ENCODE results near the gene BACE1. TPM values are rescaled to one million over a fixed set of nuclear protein-coding genes. Genes with fewer than 3 reads are reported as not detected.

BACE1 gene
- total RNA-seq, 1 donor: 31.5 TPM

DNA sequence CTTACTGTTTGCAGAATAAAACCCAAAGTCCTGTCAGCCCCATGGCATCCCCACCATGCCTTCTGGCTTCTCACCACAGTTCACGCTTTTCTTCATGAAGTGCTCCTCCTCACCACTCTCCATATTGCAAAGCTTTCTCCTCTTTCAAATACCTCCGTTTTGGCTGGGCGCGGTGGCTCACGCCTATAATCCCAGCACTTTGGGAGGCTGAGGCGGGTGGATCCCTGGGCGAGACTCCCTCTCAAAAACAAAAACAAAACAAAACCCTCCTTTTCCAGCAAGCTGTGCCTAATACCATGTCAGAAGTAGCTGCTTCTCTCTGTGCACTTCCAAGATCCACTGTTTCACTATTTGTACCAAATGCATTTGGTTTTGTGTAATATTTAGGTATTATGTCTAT lies 6.7 kb downstream of the BACE1 start:
- H3K4me3 ChIP-seq (ENCODE audit: low read depth, low read length): no peak overlapping the region
- DNase-seq (ENCODE audit: low read depth): no peak
- TF ChIP-seq, protein P1, sequence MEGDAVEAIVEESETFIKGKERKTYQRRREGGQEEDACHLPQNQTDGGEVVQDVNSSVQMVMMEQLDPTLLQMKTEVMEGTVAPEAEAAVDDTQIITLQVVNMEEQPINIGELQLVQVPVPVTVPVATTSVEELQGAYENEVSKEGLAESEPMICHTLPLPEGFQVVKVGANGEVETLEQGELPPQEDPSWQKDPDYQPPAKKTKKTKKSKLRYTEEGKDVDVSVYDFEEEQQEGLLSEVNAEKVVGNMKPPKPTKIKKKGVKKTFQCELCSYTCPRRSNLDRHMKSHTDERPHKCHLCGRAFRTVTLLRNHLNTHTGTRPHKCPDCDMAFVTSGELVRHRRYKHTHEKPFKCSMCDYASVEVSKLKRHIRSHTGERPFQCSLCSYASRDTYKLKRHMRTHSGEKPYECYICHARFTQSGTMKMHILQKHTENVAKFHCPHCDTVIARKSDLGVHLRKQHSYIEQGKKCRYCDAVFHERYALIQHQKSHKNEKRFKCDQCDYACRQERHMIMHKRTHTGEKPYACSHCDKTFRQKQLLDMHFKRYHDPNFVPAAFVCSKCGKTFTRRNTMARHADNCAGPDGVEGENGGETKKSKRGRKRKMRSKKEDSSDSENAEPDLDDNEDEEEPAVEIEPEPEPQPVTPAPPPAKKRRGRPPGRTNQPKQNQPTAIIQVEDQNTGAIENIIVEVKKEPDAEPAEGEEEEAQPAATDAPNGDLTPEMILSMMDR (IDR thresholded peaks at IDR 0.05; ENCODE audit: insufficient read depth, low read depth, low read length): no peak

DNA sequence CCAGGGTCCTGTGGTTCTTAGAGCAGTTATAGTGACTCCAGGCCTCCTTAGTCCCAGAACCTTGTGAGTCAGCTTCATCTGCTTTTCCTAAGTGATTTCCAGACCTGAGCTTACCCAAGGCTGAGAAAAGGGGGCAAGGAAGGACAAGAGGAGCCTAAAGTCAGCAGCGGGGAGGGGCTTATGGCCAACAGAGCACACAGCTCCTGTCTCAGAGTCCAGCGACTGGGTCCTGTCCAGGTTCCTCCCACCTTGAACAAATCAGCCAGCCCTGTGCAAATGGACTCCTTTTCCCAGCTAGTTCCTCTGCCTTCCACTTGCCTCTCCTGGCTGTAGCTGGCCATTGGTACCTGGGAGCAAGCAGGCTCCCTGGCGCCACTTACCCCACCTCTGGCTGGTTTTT lies 10.9 kb downstream of the BACE1 start:
- TF ChIP-seq, protein P1 (IDR thresholded peaks at IDR 0.05; ENCODE audit: insufficient read depth, low read depth, low read length): no peak
- H3K4me3 ChIP-seq (ENCODE audit: low read depth, low read length): no peak overlapping the region
- no peak for DNase-seq (ENCODE audit: low read depth)

DNA sequence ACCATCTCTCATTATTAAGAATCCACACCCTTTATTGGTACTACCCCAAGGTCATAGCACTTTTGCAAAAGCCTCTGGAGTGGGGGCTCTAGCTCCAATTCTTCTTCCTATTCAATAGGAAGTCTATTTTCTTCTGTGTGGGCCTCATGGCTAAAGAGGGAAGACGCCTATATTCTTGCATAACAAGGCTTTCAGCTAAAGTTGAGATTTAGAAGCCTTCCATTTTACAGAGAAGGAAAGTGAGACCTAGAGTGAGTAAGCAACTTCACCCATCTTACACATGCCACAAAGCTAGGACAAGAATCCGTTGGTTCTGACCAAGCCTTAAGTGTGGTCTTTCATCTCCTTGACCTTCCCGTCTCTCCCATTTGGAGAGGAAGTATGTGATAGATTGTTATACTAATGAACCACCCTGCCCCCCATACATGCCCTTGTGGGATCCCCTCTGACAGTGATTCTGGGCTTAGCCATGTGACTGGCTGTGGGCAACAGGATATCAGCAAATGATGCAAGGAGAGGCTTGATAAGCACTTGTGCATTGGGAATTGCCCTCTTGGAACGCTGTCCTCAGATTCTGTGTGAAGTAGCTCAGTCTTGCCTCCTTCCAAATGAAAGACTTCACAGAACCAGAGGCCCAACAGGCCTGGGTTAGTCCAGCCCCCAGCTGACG lies 12.3 kb downstream of the BACE1 start:
- H3K4me3 ChIP-seq (ENCODE audit: low read depth, low read length): no peak overlapping the region
- TF ChIP-seq, protein P1 (IDR thresholded peaks at IDR 0.05; ENCODE audit: insufficient read depth, low read depth, low read length): no peak
- DNase-seq (ENCODE audit: low read depth): no peak

GRCh38 chr11:117303101-117303500 lies 13.0 kb downstream of the BACE1 start:
- no peak overlapping the region for H3K4me3 ChIP-seq (ENCODE audit: low read depth, low read length)
- no peak for DNase-seq (ENCODE audit: low read depth)
- TF ChIP-seq, protein P1 (IDR thresholded peaks at IDR 0.05; ENCODE audit: insufficient read depth, low read depth, low read length): no peak

GRCh38 chr11:117302228-117302627 lies 13.8 kb downstream of the BACE1 start:
- H3K4me3 ChIP-seq (ENCODE audit: low read depth, low read length): no peak overlapping the region
- TF ChIP-seq, protein P1 (IDR thresholded peaks at IDR 0.05; ENCODE audit: insufficient read depth, low read depth, low read length): no peak
- DNase-seq (ENCODE audit: low read depth): no peak

- H3K4me3 ChIP-seq (ENCODE audit: low read depth, low read length): no peak overlapping the region
- TF ChIP-seq, protein P1 (IDR thresholded peaks at IDR 0.05; ENCODE audit: insufficient read depth, low read depth, low read length): no peak
- DNase-seq (ENCODE audit: low read depth): peak; percentile 45
Observed at GRCh38 chr11:117300773-117301172, 15.3 kb downstream of the BACE1 start.

DNA sequence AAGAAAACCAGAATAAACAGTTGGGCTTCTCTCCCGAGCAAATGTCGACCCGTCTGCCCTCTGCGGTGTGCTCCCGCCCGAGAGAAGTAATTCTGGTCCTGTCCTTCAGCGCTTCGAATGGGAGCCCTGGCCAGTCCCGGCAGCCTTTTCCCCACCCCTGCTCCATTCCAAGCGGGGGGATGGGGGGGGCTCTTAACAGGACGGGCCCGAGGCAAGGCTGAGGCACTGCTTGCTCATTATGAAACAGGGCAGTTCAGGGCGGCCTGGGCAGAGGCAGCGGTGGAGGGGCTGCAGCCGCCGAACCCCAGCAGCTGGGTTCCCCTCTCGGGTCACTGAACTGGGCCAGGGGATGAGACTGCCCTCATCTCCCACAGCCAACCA lies 15.8 kb downstream of the BACE1 start:
- no peak overlapping the region for H3K4me3 ChIP-seq (ENCODE audit: low read depth, low read length)
- DNase-seq (ENCODE audit: low read depth): peak; percentile 61
- TF ChIP-seq, protein P1 (IDR thresholded peaks at IDR 0.05; ENCODE audit: insufficient read depth, low read depth, low read length): no peak
